Prostate gland (tissue), 2 donors: Measurements from ENCODE around the gene RESF1.

Experiments
- CTCF ChIP-seq, 4 experiments: fragments of 200-600 bp in 2 of 4; fragments of 450-650 bp in 2 of 4; sonication (generic) in 2 of 4; IDR thresholded peaks; 1 replicate in 3 of 4; 2 replicates in 1 of 4; pipeline ENCODE4 v1.5.1; 2016 to 2019; ENCODE audit warnings: antibody characterized with exemption in 4 of 4, mild to moderate bottlenecking in 2 of 4, moderate library complexity in 2 of 4
- POLR2A ChIP-seq: fragments of 450-650 bp; IDR thresholded peaks from one replicate; pipeline ENCODE4 v1.6.1; 2016; ENCODE audit warnings: antibody characterized with exemption, mild to moderate bottlenecking
- POLR2AphosphoS5 ChIP-seq: sonication (generic); formaldehyde crosslinking; IDR thresholded peaks from one replicate; pipeline ENCODE4 v1.6.1; 2017; ENCODE audit warnings: antibody characterized with exemption

- TF ChIP-seq CTCF (IDR thresholded peaks at IDR 0.05) (no peak), POLR2A (no peak), POLR2AphosphoS5 (no peak)
Measured at GRCh38 chr12:32005496-32006125, 46.4 kb downstream of the RESF1 start.
